Ascending aorta (tissue), 2 donors: ENCODE results near the gene EIPR1. TPM values are rescaled to one million over a fixed set of nuclear protein-coding genes. Genes with fewer than 3 reads are reported as not detected.

Experiments used
- DNase-seq, 2 donors: peaks; one replicate each; pipeline ENCODE4 v3.0.0-alpha.2; 2019; ENCODE audit warnings: low spot score in 2 of 2
- H3K27ac ChIP-seq, 2 donors: fragments of 200-600 bp; sonication (generic); one replicate each; pipeline ENCODE4 v1.5.1; 2016 to 2017; ENCODE audit warnings: mild to moderate bottlenecking in 1 of 2
- H3K27me3 ChIP-seq: fragments of 200-600 bp; sonication (generic); one replicate; pipeline ENCODE4 v1.5.1; 2017
- H3K36me3 ChIP-seq, 2 donors: fragments of 200-600 bp; sonication (generic); one replicate each; pipeline ENCODE4 v1.5.1; 2016
- H3K4me1 ChIP-seq, 2 donors: fragments of 200-600 bp; sonication (generic); one replicate each; pipeline ENCODE4 v1.5.1; 2016 to 2017; ENCODE audit warnings: mild to moderate bottlenecking in 1 of 2
- H3K4me3 ChIP-seq, 2 donors: fragments of 200-600 bp; sonication (generic); one replicate each; pipeline ENCODE4 v1.5.1; 2016 to 2017; ENCODE audit warnings: mild to moderate bottlenecking in 1 of 2
- H3K9me3 ChIP-seq, 2 donors: fragments of 200-600 bp; sonication (generic); one replicate each; pipeline ENCODE4 v1.5.1; 2016
- intact Hi-C: fragments of 100-400 bp; cut with DNase I; formaldehyde crosslinking; loops from one replicate; pipeline ENCODE4 v1.15.1; 2023
- total RNA-seq: library from RNA; depleted of rRNA; stranded (reverse); fragments of >200 nt; gene quantifications from one replicate; pipeline ENCODE4 v1.1.0, GENCODE V29; 2016
- TF ChIP-seq, protein P1 (sequence below), 3 experiments: fragments of 200-600 bp in 2 of 3; fragments of 450-650 bp in 1 of 3; sonication (generic) in 2 of 3; IDR thresholded peaks; one replicate each; pipeline ENCODE4 v1.5.1; 2016 to 2019; ENCODE audit warnings: antibody characterized with exemption in 3 of 3, mild to moderate bottlenecking in 1 of 3, moderate library complexity in 1 of 3

Gene EIPR1
- total RNA-seq, 1 donor from 2014 or later = 14.5 TPM

DNA sequence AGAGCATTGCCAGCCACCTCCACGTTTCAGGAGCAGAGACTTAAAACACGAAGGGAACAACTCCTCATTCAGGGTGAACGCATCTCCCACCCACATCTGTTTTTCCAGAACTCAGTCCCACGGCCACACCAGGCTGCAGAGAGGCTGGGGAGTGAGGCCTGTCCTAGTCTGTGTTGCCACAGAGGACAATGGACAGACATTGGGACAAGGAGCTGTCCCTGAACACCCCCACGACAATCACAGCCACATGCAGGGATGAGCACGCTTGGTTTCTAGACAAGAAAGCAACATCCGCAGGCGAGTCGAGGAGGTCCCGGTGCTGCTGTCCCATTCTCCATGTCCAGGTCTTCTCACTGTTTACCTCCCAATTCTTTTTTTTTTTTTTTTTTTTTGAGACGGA, 167.4 kb downstream of the EIPR1 start:
- Histone ChIP-seq H3K4me3 (no peak overlapping the region), H3K9me3 (peaks cover 0 to 4% of the 10 kb centered on the region in 2 donors), H3K4me1 (no peaks in the 10 kb centered on the region), H3K27ac (no peak overlapping the region), H3K36me3 (peaks cover under 1 to 15% of the 10 kb centered on the region in 2 donors), H3K27me3 (no peaks in the 10 kb centered on the region)
- DNase-seq = no peak
- TF ChIP-seq, protein P1, sequence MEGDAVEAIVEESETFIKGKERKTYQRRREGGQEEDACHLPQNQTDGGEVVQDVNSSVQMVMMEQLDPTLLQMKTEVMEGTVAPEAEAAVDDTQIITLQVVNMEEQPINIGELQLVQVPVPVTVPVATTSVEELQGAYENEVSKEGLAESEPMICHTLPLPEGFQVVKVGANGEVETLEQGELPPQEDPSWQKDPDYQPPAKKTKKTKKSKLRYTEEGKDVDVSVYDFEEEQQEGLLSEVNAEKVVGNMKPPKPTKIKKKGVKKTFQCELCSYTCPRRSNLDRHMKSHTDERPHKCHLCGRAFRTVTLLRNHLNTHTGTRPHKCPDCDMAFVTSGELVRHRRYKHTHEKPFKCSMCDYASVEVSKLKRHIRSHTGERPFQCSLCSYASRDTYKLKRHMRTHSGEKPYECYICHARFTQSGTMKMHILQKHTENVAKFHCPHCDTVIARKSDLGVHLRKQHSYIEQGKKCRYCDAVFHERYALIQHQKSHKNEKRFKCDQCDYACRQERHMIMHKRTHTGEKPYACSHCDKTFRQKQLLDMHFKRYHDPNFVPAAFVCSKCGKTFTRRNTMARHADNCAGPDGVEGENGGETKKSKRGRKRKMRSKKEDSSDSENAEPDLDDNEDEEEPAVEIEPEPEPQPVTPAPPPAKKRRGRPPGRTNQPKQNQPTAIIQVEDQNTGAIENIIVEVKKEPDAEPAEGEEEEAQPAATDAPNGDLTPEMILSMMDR (IDR thresholded peaks at IDR 0.05) = no peak
- intact Hi-C loops = no loop called here

DNA sequence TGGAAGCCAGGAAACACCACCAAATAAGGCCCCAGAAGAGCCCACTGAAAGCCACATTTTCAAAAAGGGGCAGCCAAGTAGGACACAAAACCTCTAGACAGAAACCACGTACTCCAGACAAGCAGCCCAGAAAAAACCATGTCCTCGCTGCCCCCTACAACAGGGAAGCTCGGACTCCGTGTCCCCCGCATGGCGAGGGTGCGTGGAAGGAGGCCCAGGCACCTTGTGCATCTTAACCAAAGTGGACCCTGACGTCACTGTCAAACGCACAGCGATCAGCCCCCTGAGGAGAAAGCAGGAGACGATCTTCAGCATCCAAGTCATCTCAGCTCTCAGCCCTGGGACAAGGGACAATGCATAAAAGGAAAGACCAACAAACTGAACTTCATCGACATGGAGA, 168.4 kb downstream of the EIPR1 start:
- TF ChIP-seq, protein P1 (IDR thresholded peaks at IDR 0.05) = no peak
- no peaks in the 10 kb centered on the region for H3K4me1 ChIP-seq
- intact Hi-C loops = no loop called here
- no peak overlapping the region for H3K27ac ChIP-seq
- no peak for DNase-seq
- H3K9me3 ChIP-seq = peaks cover 0 to 4% of the 10 kb centered on the region in 2 donors
- no peak overlapping the region for H3K4me3 ChIP-seq
- H3K36me3 ChIP-seq = peaks cover 3 to 15% of the 10 kb centered on the region in 2 donors
- H3K27me3 ChIP-seq = no peaks in the 10 kb centered on the region

DNA sequence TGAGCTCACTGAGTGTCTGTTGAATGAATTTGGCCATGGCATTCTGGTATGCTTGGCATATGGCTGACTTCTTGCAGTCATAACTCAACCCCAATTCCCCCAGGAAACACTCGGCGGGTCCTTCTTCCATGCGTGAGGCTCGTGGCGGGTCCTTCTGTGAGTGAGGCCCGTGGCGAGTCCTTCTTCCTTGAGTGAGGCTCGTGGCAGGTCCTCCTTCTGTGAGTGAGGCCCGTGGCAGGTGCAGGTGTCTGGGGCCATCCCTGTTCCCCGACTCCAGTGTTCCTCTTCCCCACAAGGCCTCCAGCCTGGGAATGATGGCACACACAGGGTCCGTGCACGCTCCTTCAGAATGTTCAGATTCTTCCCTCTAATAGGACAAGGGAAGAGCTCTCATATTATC, 169.0 kb downstream of the EIPR1 start:
- H3K27ac ChIP-seq = no peak overlapping the region
- peak in 1 of 2 donors; percentile 50 for DNase-seq
- H3K27me3 ChIP-seq = no peaks in the 10 kb centered on the region
- H3K9me3 ChIP-seq = peaks cover 0 to 4% of the 10 kb centered on the region in 2 donors
- H3K36me3 ChIP-seq = peaks cover 3 to 15% of the 10 kb centered on the region in 2 donors
- intact Hi-C loops = no loop called here
- TF ChIP-seq, protein P1 (IDR thresholded peaks at IDR 0.05) = no peak
- no peaks in the 10 kb centered on the region for H3K4me1 ChIP-seq
- H3K4me3 ChIP-seq = no peak overlapping the region

DNA sequence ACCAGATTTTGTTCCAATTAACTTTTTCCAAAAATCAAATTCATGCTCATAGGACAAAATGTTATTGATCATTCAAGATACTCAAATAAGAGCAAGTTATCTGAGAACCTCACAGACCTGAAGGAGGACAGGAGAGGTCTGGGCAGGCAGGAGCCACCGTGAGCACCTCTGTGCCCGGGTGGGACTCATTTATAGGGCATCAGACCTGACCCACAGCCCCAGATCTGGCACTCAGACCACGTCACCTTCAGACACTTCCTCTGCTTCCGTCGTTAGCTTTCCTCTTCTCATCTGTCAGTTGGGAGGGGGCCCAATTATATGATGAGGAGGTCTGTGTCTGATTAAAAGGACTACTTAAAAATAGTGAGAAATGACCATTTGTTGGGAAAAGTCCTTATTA, 169.4 kb downstream of the EIPR1 start:
- Histone ChIP-seq H3K27me3 (no peaks in the 10 kb centered on the region), H3K27ac (no peak overlapping the region), H3K9me3 (peaks cover 0 to 4% of the 10 kb centered on the region in 2 donors), H3K4me1 (no peaks in the 10 kb centered on the region), H3K4me3 (no peak overlapping the region), H3K36me3 (peaks cover 3 to 15% of the 10 kb centered on the region in 2 donors)
- intact Hi-C loops = no loop called here
- TF ChIP-seq, protein P1 (IDR thresholded peaks at IDR 0.05) = no peak
- DNase-seq = peak in 1 of 2 donors; percentile 38

DNA sequence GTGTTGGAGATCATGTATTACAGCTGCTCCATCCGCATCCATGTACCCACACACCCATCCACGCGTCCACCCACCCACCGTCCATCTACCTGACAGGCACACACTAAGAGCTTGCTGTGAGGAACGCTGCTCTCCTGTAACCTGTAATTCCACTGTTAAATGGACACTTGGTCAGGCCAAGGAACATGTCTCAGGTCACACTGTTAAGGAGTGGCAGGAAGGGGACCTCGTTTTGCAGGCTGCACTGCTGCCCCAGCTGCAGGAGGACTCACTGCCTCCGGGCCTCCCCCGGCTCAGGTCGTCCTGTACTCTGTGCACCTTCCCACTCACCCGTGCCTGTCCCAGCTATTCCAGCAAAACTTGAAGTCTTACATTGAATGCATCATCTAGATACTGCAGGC, 170.5 kb downstream of the EIPR1 start:
- Histone ChIP-seq H3K9me3 (peaks cover 0 to 4% of the 10 kb centered on the region in 2 donors), H3K27me3 (no peaks in the 10 kb centered on the region), H3K4me1 (no peaks in the 10 kb centered on the region), H3K4me3 (no peak overlapping the region), H3K36me3 (peaks cover 3 to 6% of the 10 kb centered on the region in 2 donors), H3K27ac (no peak overlapping the region)
- intact Hi-C loops = no loop called here
- TF ChIP-seq, protein P1 (IDR thresholded peaks at IDR 0.05) = no peak
- DNase-seq = peak in 1 of 2 donors; percentile 28

DNA sequence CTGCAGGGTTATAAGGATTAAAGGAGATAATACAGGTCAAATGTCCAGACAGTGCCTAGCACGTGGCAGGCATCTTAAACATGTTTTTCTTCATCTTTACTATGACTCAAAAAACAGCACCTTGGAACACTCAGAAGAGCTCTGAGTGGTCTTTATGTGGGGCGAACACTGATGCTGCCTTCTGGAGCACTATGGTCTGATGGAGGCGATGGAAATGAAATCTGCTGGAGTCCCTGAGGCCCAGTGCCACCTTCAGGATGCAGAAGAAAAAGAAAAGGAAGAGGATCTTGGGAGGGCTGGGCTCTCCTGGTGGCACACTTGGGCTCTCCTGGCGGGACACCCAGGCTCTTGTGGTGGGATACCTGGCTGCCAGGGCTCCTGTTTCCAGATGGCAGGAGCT, 171.8 kb downstream of the EIPR1 start:
- Histone ChIP-seq H3K27ac (no peak overlapping the region), H3K4me3 (no peak overlapping the region), H3K27me3 (no peaks in the 10 kb centered on the region), H3K4me1 (no peaks in the 10 kb centered on the region), H3K36me3 (peaks cover 0 to 3% of the 10 kb centered on the region in 2 donors), H3K9me3 (peaks cover 0 to 4% of the 10 kb centered on the region in 2 donors)
- TF ChIP-seq, protein P1 (IDR thresholded peaks at IDR 0.05) = no peak
- intact Hi-C loops = no loop called here
- DNase-seq = no peak
